Gastroesophageal sphincter (tissue), 4 donors: ENCODE measurements around the gene PLAC1. TPM values are rescaled to one million over a fixed set of nuclear protein-coding genes. Genes with fewer than 3 reads are reported as not detected.
A peak's percentile ranks its signal among the peaks of the same experiment; 100 is the strongest.

ENCODE experiments used
- ATAC-seq: fragments of 150-250 bp; one replicate; pipeline ENCODE4 v1.9.1; 2016; ENCODE audit warnings: mild to moderate bottlenecking, moderate library complexity
- H3K27ac ChIP-seq, 4 donors: fragments of 200-600 bp; sonication (generic) in 3 of 4; 1 replicate in 3 of 4; 2 replicates in 1 of 4; pipeline ENCODE4 v1.5.1; 2016 to 2019
- H3K27me3 ChIP-seq: fragments of 200-600 bp; sonication (generic); one replicate; pipeline ENCODE4 v1.5.1; 2019
- H3K36me3 ChIP-seq, 2 donors: fragments of 200-600 bp; sonication (generic); one replicate each; pipeline ENCODE4 v1.5.1; 2019; ENCODE audit warnings: control low read depth in 1 of 2
- H3K4me1 ChIP-seq, 3 donors: fragments of 200-600 bp; sonication (generic); 1 replicate in 2 of 3; 2 replicates in 1 of 3; pipeline ENCODE4 v1.5.1; 2016 to 2019; ENCODE audit warnings: control low read depth in 2 of 3
- H3K4me3 ChIP-seq, 2 donors: fragments of 200-600 bp; sonication (generic); one replicate each; pipeline ENCODE4 v1.5.1; 2019; ENCODE audit warnings: mild to moderate bottlenecking in 1 of 2, moderate library complexity in 1 of 2
- H3K9me3 ChIP-seq, 3 donors: fragments of 200-600 bp; sonication (generic); one replicate each; pipeline ENCODE4 v1.5.1; 2017 to 2019; ENCODE audit warnings: control low read depth in 2 of 3
- CTCF ChIP-seq, 4 experiments: fragments of 200-600 bp in 2 of 4; fragments of 450-650 bp in 2 of 4; sonication (generic) in 1 of 4; IDR thresholded peaks; one replicate each; pipeline ENCODE4 v1.5.1; 2017 to 2019; ENCODE audit warnings: antibody characterized with exemption in 4 of 4, mild to moderate bottlenecking in 2 of 4, moderate library complexity in 2 of 4
- EP300 ChIP-seq: sonication (generic); formaldehyde crosslinking; IDR thresholded peaks from one replicate; pipeline ENCODE4 v1.6.1; 2017; ENCODE audit warnings: antibody characterized with exemption, mild to moderate bottlenecking
- POLR2A ChIP-seq, 2 donors: fragments of 450-650 bp; IDR thresholded peaks; one replicate each; pipeline ENCODE4 v1.6.1; 2017; ENCODE audit warnings: antibody characterized with exemption in 2 of 2, mild to moderate bottlenecking in 2 of 2, moderate library complexity in 1 of 2
- POLR2AphosphoS5 ChIP-seq: sonication (generic); formaldehyde crosslinking; IDR thresholded peaks from one replicate; pipeline ENCODE4 v1.6.1; 2017; ENCODE audit warnings: antibody characterized with exemption
- WGBS, 2 donors: methylation state at CpG; one replicate each; pipeline ENCODE4 v1.1.5; 2018; ENCODE audit warnings: low coverage in 1 of 2; 5-methylcytosine and 5-hydroxymethylcytosine counted together
- total RNA-seq, 4 donors: library from RNA; depleted of rRNA; stranded (reverse); fragments of >200 nt; gene quantifications; one replicate each; pipeline ENCODE4 v1.1.0, GENCODE V29; 2016

Gene PLAC1
- total RNA-seq, 4 donors from 2014 or later = not detected

DNA sequence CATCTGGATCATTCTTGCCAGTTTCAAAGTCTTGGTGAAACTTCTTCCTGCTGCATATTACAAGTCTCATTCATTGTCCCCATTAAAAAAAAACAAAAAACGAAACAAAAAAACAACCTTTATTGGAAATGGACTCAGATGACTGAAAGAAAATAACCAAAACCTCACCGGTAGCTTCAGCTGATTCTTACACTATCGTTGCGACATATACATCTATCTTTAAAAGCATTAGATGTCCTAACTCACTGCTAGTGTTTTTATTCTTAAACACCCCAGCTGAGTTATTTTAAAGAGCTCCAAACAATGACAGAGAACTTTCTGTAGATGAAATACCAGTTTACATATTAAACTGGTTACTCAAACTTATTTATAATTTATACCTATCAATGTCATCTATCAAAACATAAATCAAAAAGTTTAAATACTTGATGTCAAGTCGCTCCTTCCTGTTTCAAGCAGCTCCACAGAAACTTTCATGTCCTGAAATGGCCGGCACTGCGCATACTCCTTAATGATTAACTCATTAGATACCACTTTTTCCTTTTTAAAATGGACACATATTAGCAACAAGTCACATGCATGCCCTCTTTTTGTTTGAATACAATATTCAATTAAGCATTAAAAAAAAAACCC lies 111.1 kb downstream of the PLAC1 start:
- H3K9me3 ChIP-seq = no peaks in the 10 kb centered on the region
- TF ChIP-seq EP300 = no peak
- no peak for TF ChIP-seq POLR2A (IDR thresholded peaks at IDR 0.05)
- no peak for TF ChIP-seq POLR2AphosphoS5
- no peak for TF ChIP-seq CTCF (IDR thresholded peaks at IDR 0.05)
- H3K27ac ChIP-seq = no peak overlapping the region
- peaks cover 15% of the 10 kb centered on the region for H3K27me3 ChIP-seq
- H3K4me3 ChIP-seq = no peak overlapping the region
- peaks cover 0 to 27% (median 0%) of the 10 kb centered on the region in 3 donors for H3K4me1 ChIP-seq
- WGBS, 2 donors = 55 to 59% methylated on average over 7 of the region's 7 CpGs
- no peaks in the 10 kb centered on the region for H3K36me3 ChIP-seq
- no peak for ATAC-seq

- TF ChIP-seq POLR2AphosphoS5 = no peak
- TF ChIP-seq EP300 = no peak
- no peak for TF ChIP-seq POLR2A (IDR thresholded peaks at IDR 0.05)
- TF ChIP-seq CTCF (IDR thresholded peaks at IDR 0.05) = no peak
- no CpG with 5 or more reads among the region's 35 CpGs for WGBS, 2 donors
- Histone ChIP-seq H3K4me3 (no peak overlapping the region), H3K4me1 (peaks cover 0 to 27% (median 0%) of the 10 kb centered on the region in 3 donors), H3K36me3 (no peaks in the 10 kb centered on the region), H3K9me3 (no peaks in the 10 kb centered on the region), H3K27ac (no peak overlapping the region), H3K27me3 (peaks cover 15% of the 10 kb centered on the region)
- no peak for ATAC-seq
These were observed 112.1 kb downstream of the PLAC1 start for GRCh38 chrX:134546187-134546586.

DNA sequence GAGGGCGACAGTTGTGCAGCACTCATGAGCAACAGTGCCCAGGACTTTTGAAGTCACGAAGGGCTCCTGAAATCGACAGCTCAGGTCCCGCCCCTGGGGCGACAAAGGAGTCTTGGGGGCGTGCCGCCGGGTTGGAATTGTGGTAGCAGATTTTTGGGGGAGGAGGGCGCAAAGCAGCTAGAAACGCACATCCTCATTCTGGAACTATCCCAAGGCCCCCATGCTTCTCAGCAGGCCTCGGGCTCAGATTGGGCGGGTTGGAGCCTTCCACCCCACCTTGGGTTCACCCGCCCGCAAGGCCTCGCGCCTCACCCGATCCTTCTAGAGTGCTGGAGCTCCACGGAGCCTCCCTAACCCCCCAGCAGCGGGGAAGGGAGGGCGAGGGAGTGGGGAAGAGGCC lies 112.8 kb downstream of the PLAC1 start:
- H3K27me3 ChIP-seq = peaks cover 15% of the 10 kb centered on the region
- TF ChIP-seq CTCF (IDR thresholded peaks at IDR 0.05) (no peak), EP300 (no peak), POLR2AphosphoS5 (no peak), POLR2A (IDR thresholded peaks at IDR 0.05) (no peak)
- H3K27ac ChIP-seq = no peak overlapping the region
- 74% methylated on average over 8 of the region's 20 CpGs; no CpG with 5 or more reads in 1 of the 2 donors for WGBS, 2 donors
- H3K9me3 ChIP-seq = no peaks in the 10 kb centered on the region
- no peaks in the 10 kb centered on the region for H3K36me3 ChIP-seq
- peaks cover 0 to 27% (median 0%) of the 10 kb centered on the region in 3 donors for H3K4me1 ChIP-seq
- H3K4me3 ChIP-seq = no peak overlapping the region
- no peak for ATAC-seq

GRCh38 chrX:134544513-134545151 lies 113.6 kb downstream of the PLAC1 start:
- ATAC-seq = no peak
- Histone ChIP-seq H3K27ac (no peak overlapping the region), H3K27me3 (peaks cover 15% of the 10 kb centered on the region), H3K4me1 (peaks cover 0 to 22% (median 0%) of the 10 kb centered on the region in 3 donors), H3K4me3 (peak overlapping the region; percentile 4 to 46), H3K9me3 (no peaks in the 10 kb centered on the region), H3K36me3 (no peaks in the 10 kb centered on the region)
- WGBS, 2 donors = 37% methylated on average over 8 of the region's 52 CpGs; no CpG with 5 or more reads in 1 of the 2 donors
- no peak for TF ChIP-seq CTCF (IDR thresholded peaks at IDR 0.05)
- no peak for TF ChIP-seq POLR2A (IDR thresholded peaks at IDR 0.05)
- no peak for TF ChIP-seq EP300
- TF ChIP-seq POLR2AphosphoS5 = no peak

- TF ChIP-seq CTCF (IDR thresholded peaks at IDR 0.05) = no peak
- TF ChIP-seq EP300 = no peak
- no peak for TF ChIP-seq POLR2A (IDR thresholded peaks at IDR 0.05)
- no peak for TF ChIP-seq POLR2AphosphoS5
- Histone ChIP-seq H3K9me3 (no peaks in the 10 kb centered on the region), H3K27me3 (peaks cover 15% of the 10 kb centered on the region), H3K4me1 (peaks cover 0 to 22% (median 0%) of the 10 kb centered on the region in 3 donors), H3K36me3 (no peaks in the 10 kb centered on the region), H3K4me3 (peak overlapping the region in 1 of 2 donors; percentile 46), H3K27ac (no peak overlapping the region)
- 48 to 53% methylated on average over 5 to 6 of the region's 6 CpGs for WGBS, 2 donors
- ATAC-seq = no peak
These were observed 114.1 kb downstream of the PLAC1 start for GRCh38 chrX:134544135-134544512.
